HAP-1 (cell line): ENCODE results near the gene TULP4.

Experiments used
- DNase-seq, 2 experiments: peaks; one replicate each; pipeline ENCODE4 v3.0.0-alpha.2; 2016 to 2020; ENCODE audit warnings: low spot score in 2 of 2
- H3K27me3 ChIP-seq: fragments of 250-450 bp; sonication (Bioruptor Pico); 2 replicates; pipeline ENCODE4 v1.5.1; 2020; ENCODE audit warnings: low read depth, mild to moderate bottlenecking, moderate library complexity
- H3K36me3 ChIP-seq: fragments of 250-450 bp; sonication (Bioruptor Pico); replicated peaks from 2 replicates; pipeline ENCODE4 v1.5.1; 2020; ENCODE audit warnings: mild to moderate bottlenecking
- H3K4me1 ChIP-seq: fragments of 250-450 bp; sonication (Bioruptor Pico); 2 replicates; pipeline ENCODE4 v1.5.1; 2020; ENCODE audit warnings: mild to moderate bottlenecking
- H3K4me3 ChIP-seq: fragments of 250-450 bp; sonication (Bioruptor Pico); 2 replicates; pipeline ENCODE4 v1.5.1; 2020; ENCODE audit warnings: mild to moderate bottlenecking, moderate library complexity
- H3K9me3 ChIP-seq: fragments of 250-450 bp; sonication (Bioruptor Pico); 2 replicates; pipeline ENCODE4 v1.5.1; 2020; ENCODE audit warnings: mild to moderate bottlenecking, moderate library complexity
- in situ Hi-C: fragments of 300-500 bp; cut with MboI; formaldehyde crosslinking; loops from 3 replicates; pipeline ENCODE4 v1.14.3; 2020; ENCODE audit warnings: low sequenced_read_pairs, inconsistent platforms, mixed read lengths

TULP4 gene

GRCh38 chr6:158312165-158312564, at the start of gene TULP4:
Gene TULP4, plus strand, starts transcription at chr6:158312465. Its CDS starts 1,552 bp downstream, at chr6:158314017.
- H3K27me3 ChIP-seq, result no peaks in the 10 kb centered on the region
- DNase-seq, result no peak
- no peaks in the 10 kb centered on the region; the same call in 1 of the 2 replicates for H3K4me1 ChIP-seq
- no peak within 1 kb of the TSS for H3K4me3 ChIP-seq
- in situ Hi-C loops, result no loop called here
- no peaks in the 10 kb centered on the region for H3K9me3 ChIP-seq
- H3K36me3 ChIP-seq, result peaks cover 17% of the 10 kb centered on the region

GRCh38 chr6:158262755-158263154, 49.5 kb upstream of the TULP4 start:
- DNase-seq, result no peak
- H3K4me3 ChIP-seq, result no peak overlapping the region
- no peaks in the 10 kb centered on the region for H3K36me3 ChIP-seq
- H3K27me3 ChIP-seq, result no peaks in the 10 kb centered on the region
- in situ Hi-C loops, result no loop called here
- no peaks in the 10 kb centered on the region for H3K4me1 ChIP-seq
- no peaks in the 10 kb centered on the region for H3K9me3 ChIP-seq

- no peaks in the 10 kb centered on the region for H3K4me1 ChIP-seq
- in situ Hi-C loops, result no loop called here
- H3K4me3 ChIP-seq, result no peak overlapping the region
- H3K9me3 ChIP-seq, result no peaks in the 10 kb centered on the region
- no peak for DNase-seq
- no peaks in the 10 kb centered on the region for H3K27me3 ChIP-seq
- H3K36me3 ChIP-seq, result no peaks in the 10 kb centered on the region
These were observed 48.1 kb upstream of the TULP4 start for GRCh38 chr6:158264180-158264579.

GRCh38 chr6:158266131-158266530, 46.1 kb upstream of the TULP4 start:
- no peak overlapping the region for H3K4me3 ChIP-seq
- H3K27me3 ChIP-seq, result no peaks in the 10 kb centered on the region
- no peaks in the 10 kb centered on the region for H3K36me3 ChIP-seq
- in situ Hi-C loops, result no loop called here
- H3K9me3 ChIP-seq, result no peaks in the 10 kb centered on the region
- no peaks in the 10 kb centered on the region for H3K4me1 ChIP-seq
- no peak for DNase-seq

GRCh38 chr6:158268361-158269147, 43.7 kb upstream of the TULP4 start:
- H3K4me3 ChIP-seq, result no peak overlapping the region
- no peaks in the 10 kb centered on the region for H3K4me1 ChIP-seq
- no peaks in the 10 kb centered on the region for H3K27me3 ChIP-seq
- H3K9me3 ChIP-seq, result no peaks in the 10 kb centered on the region
- in situ Hi-C loops, result no loop called here
- DNase-seq, result no peak
- H3K36me3 ChIP-seq, result peaks cover 3% of the 10 kb centered on the region; the same call in 1 of the 2 replicates

GRCh38 chr6:158269657-158270056, 42.6 kb upstream of the TULP4 start:
- DNase-seq, result no peak
- Histone ChIP-seq H3K27me3 (no peaks in the 10 kb centered on the region), H3K9me3 (no peaks in the 10 kb centered on the region), H3K36me3 (peaks cover 3% of the 10 kb centered on the region; the same call in 1 of the 2 replicates), H3K4me3 (no peak overlapping the region), H3K4me1 (no peaks in the 10 kb centered on the region)
- in situ Hi-C loops, result no loop called here

- DNase-seq, result no peak
- Histone ChIP-seq H3K4me1 (no peaks in the 10 kb centered on the region), H3K36me3 (peaks cover 3% of the 10 kb centered on the region; the same call in 1 of the 2 replicates), H3K4me3 (no peak overlapping the region), H3K27me3 (no peaks in the 10 kb centered on the region), H3K9me3 (no peaks in the 10 kb centered on the region)
- in situ Hi-C loops, result no loop called here
These were observed 41.7 kb upstream of the TULP4 start for GRCh38 chr6:158270389-158271127.

- Histone ChIP-seq H3K27me3 (no peaks in the 10 kb centered on the region), H3K36me3 (peaks cover 3% of the 10 kb centered on the region; the same call in 1 of the 2 replicates), H3K4me1 (no peaks in the 10 kb centered on the region), H3K4me3 (no peak overlapping the region), H3K9me3 (no peaks in the 10 kb centered on the region)
- DNase-seq, result no peak
- in situ Hi-C loops, result no loop called here
These were observed 39.9 kb upstream of the TULP4 start for GRCh38 chr6:158272324-158272723.

- no peaks in the 10 kb centered on the region for H3K27me3 ChIP-seq
- H3K36me3 ChIP-seq, result no peaks in the 10 kb centered on the region
- no peaks in the 10 kb centered on the region for H3K4me1 ChIP-seq
- in situ Hi-C loops, result no loop called here
- H3K9me3 ChIP-seq, result no peaks in the 10 kb centered on the region
- H3K4me3 ChIP-seq, result no peak overlapping the region
- DNase-seq, result no peak
These were observed 34.3 kb upstream of the TULP4 start for GRCh38 chr6:158278004-158278403.

- Histone ChIP-seq H3K27me3 (no peaks in the 10 kb centered on the region), H3K4me1 (no peaks in the 10 kb centered on the region), H3K36me3 (no peaks in the 10 kb centered on the region), H3K4me3 (no peak overlapping the region), H3K9me3 (no peaks in the 10 kb centered on the region)
- in situ Hi-C loops, result no loop called here
- no peak for DNase-seq
These were observed 32.6 kb upstream of the TULP4 start for GRCh38 chr6:158279615-158280014.

- DNase-seq, result peak in 1 of 2 experiments; percentile 21
- in situ Hi-C loops, result no loop called here
- H3K4me1 ChIP-seq, result peaks cover 11% of the 10 kb centered on the region
- H3K9me3 ChIP-seq, result no peaks in the 10 kb centered on the region
- H3K36me3 ChIP-seq, result no peaks in the 10 kb centered on the region
- no peak overlapping the region for H3K4me3 ChIP-seq
- no peaks in the 10 kb centered on the region for H3K27me3 ChIP-seq
These were observed 28.8 kb upstream of the TULP4 start for GRCh38 chr6:158283304-158283980.

- H3K36me3 ChIP-seq, result no peaks in the 10 kb centered on the region
- no peak overlapping the region for H3K4me3 ChIP-seq
- no peaks in the 10 kb centered on the region for H3K9me3 ChIP-seq
- H3K4me1 ChIP-seq, result peaks cover 11% of the 10 kb centered on the region
- in situ Hi-C loops, result no loop called here
- DNase-seq, result no peak
- no peaks in the 10 kb centered on the region for H3K27me3 ChIP-seq
These were observed 28.0 kb upstream of the TULP4 start for GRCh38 chr6:158284007-158284875.
